HG03442 (cell line): ENCODE measurements around the gene CRYGC.

Source experiments
- ATAC-seq: cut with Tn5 transposase; IDR thresholded peaks from one replicate; pipeline ENCODE4 v1.9.1; 2021; ENCODE audit warnings: mild to moderate bottlenecking, moderate library complexity; ENCODE audit not compliant: unreplicated experiment

Gene CRYGC

DNA sequence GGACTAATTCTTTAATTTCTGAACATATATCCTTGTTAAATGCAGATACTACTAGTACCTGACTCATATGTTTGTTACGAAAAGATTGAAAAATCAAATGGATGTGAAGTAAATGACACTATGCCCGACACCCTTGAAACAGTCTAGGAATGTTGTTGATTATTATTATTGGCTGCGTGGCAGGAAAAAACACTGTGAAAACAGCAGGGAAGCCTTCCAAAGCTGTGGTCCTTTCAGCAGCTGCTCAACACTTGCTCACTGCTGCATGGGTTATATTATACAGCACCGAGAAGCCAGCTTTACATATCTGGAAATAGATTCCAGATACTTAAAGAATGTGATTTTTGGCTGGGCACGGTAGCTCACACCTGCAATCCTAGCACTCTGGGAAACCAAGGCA is 31.8 kb downstream of the CRYGC start:
- ATAC-seq = no peak

DNA sequence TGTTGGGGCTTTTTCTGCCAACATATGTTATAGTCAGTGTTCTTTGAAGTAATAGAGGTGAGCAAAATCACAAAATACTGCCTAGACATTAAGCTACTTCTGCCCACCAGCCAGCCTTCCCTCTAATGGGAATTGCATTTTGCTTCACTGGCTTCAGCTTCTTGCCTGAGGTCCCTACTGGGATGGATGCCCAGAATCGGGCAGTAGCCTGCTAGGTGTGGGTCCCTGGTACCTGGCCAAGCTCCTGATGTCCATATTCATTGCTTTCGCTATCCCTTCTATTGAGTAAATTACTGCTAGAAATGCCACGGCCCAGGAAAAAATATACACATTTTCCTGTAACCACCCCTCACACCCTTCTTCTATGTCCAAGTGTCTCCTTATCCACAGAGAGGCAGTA is 32.3 kb downstream of the CRYGC start:
- ATAC-seq = no peak

DNA sequence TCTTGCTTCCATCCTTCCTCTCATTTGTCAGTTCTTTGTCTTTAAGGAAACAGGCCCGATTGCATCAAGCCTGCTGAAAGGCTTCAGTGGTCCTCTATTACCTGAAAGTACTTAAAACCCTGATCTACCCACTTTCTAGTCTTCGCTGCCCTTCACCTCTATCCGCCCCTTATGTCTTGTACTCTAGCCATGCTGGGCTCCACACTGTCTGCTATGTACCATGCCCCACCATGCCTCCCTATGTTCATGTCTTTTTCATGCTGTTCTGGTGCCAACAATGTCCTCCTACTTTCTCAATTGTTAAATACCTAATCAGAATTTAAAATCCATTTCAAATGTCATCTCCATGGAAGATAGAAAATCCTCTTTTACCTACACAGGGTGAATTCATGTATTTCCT is 33.5 kb downstream of the CRYGC start:
- no peak for ATAC-seq

DNA sequence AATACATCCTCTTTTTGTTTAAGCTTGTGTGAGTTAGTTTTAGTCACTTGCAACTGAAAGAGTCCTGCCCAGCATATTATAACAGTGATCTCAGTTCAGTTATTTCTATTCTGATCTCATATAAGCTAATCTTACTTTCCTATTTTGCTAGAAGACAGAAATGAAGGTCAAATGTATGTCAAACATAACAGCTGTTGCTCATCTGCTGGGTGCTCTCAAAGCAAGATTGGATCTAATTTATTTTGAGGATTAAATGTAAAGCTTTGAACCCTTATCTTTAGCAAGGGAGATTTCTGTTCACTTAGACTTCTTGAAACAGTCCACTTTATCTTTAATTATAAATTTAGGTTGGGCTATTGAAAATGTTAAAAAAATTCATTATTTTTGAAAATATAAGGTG is 36.5 kb downstream of the CRYGC start:
- no peak for ATAC-seq

DNA sequence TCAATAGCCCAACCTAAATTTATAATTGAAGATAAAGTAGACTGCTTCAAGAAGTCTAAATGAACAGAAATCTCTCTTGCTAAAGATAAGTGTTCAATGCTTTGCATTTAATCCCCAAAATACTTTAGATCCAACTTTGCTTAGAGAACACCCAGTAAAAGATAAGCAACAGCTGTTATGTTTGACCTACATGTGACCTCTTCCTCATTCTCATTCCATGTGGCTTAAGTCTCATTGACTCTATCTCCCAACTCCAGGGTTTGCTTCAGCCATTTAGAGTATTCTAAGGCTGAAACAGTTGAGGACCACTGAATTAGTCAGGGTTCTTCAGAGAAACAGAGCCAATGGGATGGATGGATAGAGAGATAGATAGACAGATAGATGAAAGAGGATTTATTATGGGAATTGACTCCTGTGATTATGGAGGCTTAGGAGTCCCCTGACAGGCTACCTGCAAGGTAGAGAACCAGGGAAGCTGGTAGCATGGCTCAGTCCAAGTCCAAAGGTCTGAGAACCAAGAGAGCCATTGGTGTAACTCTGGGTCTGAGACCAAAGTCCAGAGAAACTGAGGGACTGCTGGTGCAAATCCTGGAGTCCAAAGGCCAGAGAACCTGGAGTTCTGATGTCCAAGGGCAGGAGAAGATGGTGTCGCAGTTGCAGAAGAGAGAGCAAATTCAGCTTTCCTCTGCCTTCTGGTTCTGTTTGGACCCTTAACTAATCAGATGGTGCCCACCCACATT is 37.4 kb downstream of the CRYGC start:
- ATAC-seq = no peak

DNA sequence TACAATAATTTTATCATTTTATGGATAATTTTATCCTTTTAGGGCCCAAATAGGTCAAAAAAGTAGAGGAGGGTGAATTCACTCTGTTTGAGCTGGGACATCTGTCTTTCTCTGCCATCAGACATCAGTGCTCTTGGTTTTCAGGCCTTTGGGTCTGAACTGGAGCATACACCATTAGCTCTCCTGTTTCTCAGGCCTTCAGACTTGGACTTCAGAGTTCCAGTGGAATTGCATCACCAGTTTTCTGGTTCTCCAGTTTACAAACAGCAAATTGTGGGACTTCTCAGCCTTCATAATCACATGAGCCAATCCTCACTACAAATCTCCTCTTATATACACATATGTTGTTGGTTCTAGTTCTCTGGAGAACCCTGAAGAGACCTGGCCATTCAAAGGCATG is 39.2 kb downstream of the CRYGC start:
- ATAC-seq = no peak

DNA sequence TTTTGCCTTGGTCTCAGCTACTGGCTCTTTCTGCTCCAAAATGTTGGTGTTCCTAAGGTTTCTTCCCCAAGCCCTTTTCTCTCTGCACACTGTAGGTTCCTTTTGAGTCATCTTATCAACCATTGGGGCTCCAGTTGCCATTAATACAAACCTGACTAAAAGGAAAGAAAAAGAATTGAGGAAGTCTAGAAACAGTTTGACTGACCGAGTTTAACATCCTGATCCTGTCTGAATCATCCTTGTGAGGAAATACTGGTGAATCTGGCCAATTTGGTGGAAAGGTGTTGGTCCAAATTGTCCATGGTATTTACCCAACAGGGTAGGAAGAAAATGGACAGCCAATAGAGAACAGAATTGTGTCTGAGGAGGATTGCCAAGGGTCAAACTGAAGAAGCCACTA is 43.6 kb downstream of the CRYGC start:
- no peak for ATAC-seq

DNA sequence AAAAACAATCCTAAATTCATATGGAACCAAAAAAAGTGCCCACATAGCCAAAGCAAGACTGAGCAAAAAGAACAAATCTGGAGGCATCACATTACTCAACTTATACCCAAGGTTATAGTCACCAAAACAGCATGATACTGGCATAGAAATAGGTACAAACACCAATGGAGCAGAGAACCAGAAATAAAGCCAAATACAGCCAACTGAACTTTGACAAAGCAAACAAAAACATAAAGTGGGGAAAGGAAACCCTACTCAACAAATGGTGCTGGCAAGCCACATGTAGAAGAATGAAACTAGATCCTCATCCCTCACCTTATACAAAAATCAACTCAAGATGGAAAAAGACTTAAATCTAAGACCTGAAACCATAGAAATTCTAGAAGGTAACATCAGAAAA is 45.8 kb downstream of the CRYGC start:
- ATAC-seq = no peak
